Activated naive CD8-positive, alpha-beta T cell (primary cell): Measurements from ENCODE around the gene RPL22L1.

Experiments
- H3K27ac Mint-ChIP-seq: one replicate; pipeline ENCODE4 v1.8.0; 2021; ENCODE audit warnings: mixed read lengths
- H3K27me3 Mint-ChIP-seq: one replicate; pipeline ENCODE4 v1.8.0; 2021; ENCODE audit warnings: mixed read lengths
- H3K36me3 Mint-ChIP-seq: one replicate; pipeline ENCODE4 v1.8.0; 2021; ENCODE audit warnings: mixed read lengths
- H3K4me1 Mint-ChIP-seq: one replicate; pipeline ENCODE4 v1.8.0; 2021; ENCODE audit warnings: low read depth, mixed read lengths
- H3K4me3 Mint-ChIP-seq: one replicate; pipeline ENCODE4 v1.8.0; 2021; ENCODE audit warnings: mild to moderate bottlenecking, mixed read lengths
- H3K9me3 Mint-ChIP-seq: one replicate; pipeline ENCODE4 v1.8.0; 2021; ENCODE audit warnings: low read depth, mixed read lengths

RPL22L1 gene

GRCh38 chr3:170864525-170865208, 5.3 kb downstream of the RPL22L1 start:
- H3K27ac Mint-ChIP-seq = peak overlapping the region; percentile 22
- peaks cover 12% of the 10 kb centered on the region for H3K4me1 Mint-ChIP-seq

GRCh38 chr3:170863816-170864215, 6.2 kb downstream of the RPL22L1 start:
- H3K27ac Mint-ChIP-seq = no peak overlapping the region
- no peaks in the 10 kb centered on the region for H3K9me3 Mint-ChIP-seq
- H3K4me1 Mint-ChIP-seq = peaks cover 12% of the 10 kb centered on the region
- H3K27me3 Mint-ChIP-seq = no peaks in the 10 kb centered on the region
- no peak overlapping the region for H3K4me3 Mint-ChIP-seq
- H3K36me3 Mint-ChIP-seq = peaks cover 10% of the 10 kb centered on the region

More at GRCh38 chr3:170864525-170865208, 5.3 kb downstream of the RPL22L1 start:
- peaks cover 12% of the 10 kb centered on the region for H3K36me3 Mint-ChIP-seq
- H3K4me3 Mint-ChIP-seq = no peak overlapping the region
- no peaks in the 10 kb centered on the region for H3K9me3 Mint-ChIP-seq
- no peaks in the 10 kb centered on the region for H3K27me3 Mint-ChIP-seq

GRCh38 chr3:170862618-170863374, 7.2 kb downstream of the RPL22L1 start:
- peaks cover 15% of the 10 kb centered on the region for H3K4me1 Mint-ChIP-seq
- no peak overlapping the region for H3K4me3 Mint-ChIP-seq
- H3K36me3 Mint-ChIP-seq = peaks cover 10% of the 10 kb centered on the region
- H3K27me3 Mint-ChIP-seq = no peaks in the 10 kb centered on the region
- no peaks in the 10 kb centered on the region for H3K9me3 Mint-ChIP-seq
- H3K27ac Mint-ChIP-seq = no peak overlapping the region

GRCh38 chr3:170858599-170858998, 11.4 kb downstream of the RPL22L1 start:
- Mint-ChIP-seq H3K9me3 (no peaks in the 10 kb centered on the region), H3K36me3 (no peaks in the 10 kb centered on the region), H3K4me1 (peaks cover 7% of the 10 kb centered on the region), H3K27ac (no peak overlapping the region), H3K27me3 (no peaks in the 10 kb centered on the region), H3K4me3 (no peak overlapping the region)

GRCh38 chr3:170852324-170852723, 17.7 kb downstream of the RPL22L1 start:
- Mint-ChIP-seq H3K36me3 (no peaks in the 10 kb centered on the region), H3K9me3 (no peaks in the 10 kb centered on the region), H3K4me1 (peaks cover 2% of the 10 kb centered on the region), H3K27me3 (no peaks in the 10 kb centered on the region), H3K27ac (no peak overlapping the region), H3K4me3 (no peak overlapping the region)

GRCh38 chr3:170848292-170848917, 21.6 kb downstream of the RPL22L1 start:
- H3K36me3 Mint-ChIP-seq = no peaks in the 10 kb centered on the region

GRCh38 chr3:170844377-170844776, 25.6 kb downstream of the RPL22L1 start:
- Mint-ChIP-seq H3K27me3 (peaks cover 3% of the 10 kb centered on the region), H3K4me1 (no peaks in the 10 kb centered on the region), H3K27ac (no peak overlapping the region), H3K9me3 (no peaks in the 10 kb centered on the region), H3K4me3 (no peak overlapping the region), H3K36me3 (no peaks in the 10 kb centered on the region)

More at GRCh38 chr3:170848292-170848917, 21.6 kb downstream of the RPL22L1 start:
- H3K27ac Mint-ChIP-seq = no peak overlapping the region
- no peaks in the 10 kb centered on the region for H3K27me3 Mint-ChIP-seq
- H3K4me1 Mint-ChIP-seq = no peaks in the 10 kb centered on the region
- no peaks in the 10 kb centered on the region for H3K9me3 Mint-ChIP-seq
- no peak overlapping the region for H3K4me3 Mint-ChIP-seq

GRCh38 chr3:170840291-170840859, 29.6 kb downstream of the RPL22L1 start:
- Mint-ChIP-seq H3K27me3 (peaks cover 10% of the 10 kb centered on the region), H3K27ac (no peak overlapping the region)

GRCh38 chr3:170839518-170840100, 30.4 kb downstream of the RPL22L1 start:
- peaks cover 13% of the 10 kb centered on the region for H3K27me3 Mint-ChIP-seq
- H3K4me1 Mint-ChIP-seq = no peaks in the 10 kb centered on the region
- no peak overlapping the region for H3K4me3 Mint-ChIP-seq
- no peak overlapping the region for H3K27ac Mint-ChIP-seq
- no peaks in the 10 kb centered on the region for H3K9me3 Mint-ChIP-seq
- no peaks in the 10 kb centered on the region for H3K36me3 Mint-ChIP-seq

More at GRCh38 chr3:170840291-170840859, 29.6 kb downstream of the RPL22L1 start:
- Mint-ChIP-seq H3K4me3 (no peak overlapping the region), H3K4me1 (no peaks in the 10 kb centered on the region), H3K9me3 (no peaks in the 10 kb centered on the region), H3K36me3 (no peaks in the 10 kb centered on the region)

- Mint-ChIP-seq H3K4me3 (no peak overlapping the region), H3K27me3 (peaks cover 22% of the 10 kb centered on the region), H3K27ac (no peak overlapping the region), H3K4me1 (no peaks in the 10 kb centered on the region), H3K36me3 (no peaks in the 10 kb centered on the region), H3K9me3 (no peaks in the 10 kb centered on the region)
Observed at GRCh38 chr3:170836491-170836890, 33.5 kb downstream of the RPL22L1 start.

GRCh38 chr3:170835336-170835735, 34.7 kb downstream of the RPL22L1 start:
- no peak overlapping the region for H3K4me3 Mint-ChIP-seq
- no peaks in the 10 kb centered on the region for H3K36me3 Mint-ChIP-seq
- H3K4me1 Mint-ChIP-seq = no peaks in the 10 kb centered on the region
- H3K9me3 Mint-ChIP-seq = no peaks in the 10 kb centered on the region
- H3K27me3 Mint-ChIP-seq = peaks cover 22% of the 10 kb centered on the region
- H3K27ac Mint-ChIP-seq = no peak overlapping the region

GRCh38 chr3:170830580-170830979, 39.4 kb downstream of the RPL22L1 start:
- Mint-ChIP-seq H3K27ac (no peak overlapping the region), H3K36me3 (no peaks in the 10 kb centered on the region), H3K27me3 (peaks cover 18% of the 10 kb centered on the region), H3K4me3 (no peak overlapping the region), H3K4me1 (peaks cover 3% of the 10 kb centered on the region), H3K9me3 (no peaks in the 10 kb centered on the region)

- Mint-ChIP-seq H3K27me3 (peaks cover 16% of the 10 kb centered on the region), H3K4me3 (no peak overlapping the region), H3K4me1 (peaks cover 3% of the 10 kb centered on the region), H3K27ac (no peak overlapping the region), H3K9me3 (no peaks in the 10 kb centered on the region), H3K36me3 (no peaks in the 10 kb centered on the region)
Observed at GRCh38 chr3:170829546-170830272, 40.3 kb downstream of the RPL22L1 start.

GRCh38 chr3:170826047-170826446, 43.9 kb downstream of the RPL22L1 start:
- Mint-ChIP-seq H3K4me1 (peaks cover 3% of the 10 kb centered on the region), H3K36me3 (no peaks in the 10 kb centered on the region), H3K9me3 (no peaks in the 10 kb centered on the region), H3K4me3 (no peak overlapping the region), H3K27ac (no peak overlapping the region), H3K27me3 (peaks cover 6% of the 10 kb centered on the region)
